Neural progenitor cell (in vitro differentiated cells): ENCODE results near the gene SKIL. TPM values are rescaled to one million over a fixed set of nuclear protein-coding genes. Genes with fewer than 3 reads are reported as not detected.

Source experiments
- DNase-seq: peaks from one replicate; pipeline ENCODE4 v3.0.0-alpha.2; 2016; ENCODE audit warnings: low spot score
- H2AFZ ChIP-seq: fragments of 200-600 bp; sonication (generic); replicated peaks from 2 replicates; pipeline ENCODE4 v1.6.1; 2016; ENCODE audit warnings: antibody characterized with exemption
- H3F3A ChIP-seq: fragments of 200-600 bp; sonication (generic); 2 replicates; pipeline ENCODE4 v1.6.1; 2016; ENCODE audit warnings: antibody characterized with exemption, low read depth
- H3K27ac ChIP-seq: fragments of 200-600 bp; sonication (generic); 2 replicates; pipeline ENCODE4 v1.5.1; 2016; ENCODE audit warnings: mild to moderate bottlenecking
- H3K27me3 ChIP-seq: fragments of 200-600 bp; sonication (generic); 2 replicates; pipeline ENCODE4 v1.6.1; 2016; ENCODE audit warnings: mild to moderate bottlenecking, moderate library complexity
- H3K36me3 ChIP-seq: fragments of 200-600 bp; sonication (generic); 2 replicates; pipeline ENCODE4 v1.5.1; 2016
- H3K4me1 ChIP-seq: fragments of 200-600 bp; sonication (generic); 2 replicates; pipeline ENCODE4 v1.6.1; 2016; ENCODE audit warnings: mixed run types
- H3K4me2 ChIP-seq: fragments of 200-600 bp; sonication (generic); 2 replicates; pipeline ENCODE4 v1.6.1; 2016
- H3K4me3 ChIP-seq: fragments of 200-600 bp; sonication (generic); 2 replicates; pipeline ENCODE4 v1.5.1; 2016
- H3K79me2 ChIP-seq: fragments of 200-600 bp; sonication (generic); 2 replicates; pipeline ENCODE4 v1.6.1; 2016; ENCODE audit warnings: low read depth
- H3K9ac ChIP-seq: fragments of 200-600 bp; sonication (generic); 2 replicates; pipeline ENCODE4 v1.6.1; 2016
- H3K9me3 ChIP-seq: fragments of 200-600 bp; sonication (generic); 2 replicates; pipeline ENCODE4 v1.5.1; 2016; ENCODE audit warnings: low read depth
- H4K20me1 ChIP-seq: fragments of 200-600 bp; sonication (generic); 2 replicates; pipeline ENCODE4 v1.6.1; 2016; ENCODE audit warnings: low read depth
- H3K27ac Mint-ChIP-seq: 3 replicates; pipeline ENCODE4 v1.8.0; 2021; ENCODE audit warnings: mixed read lengths
- H3K27me3 Mint-ChIP-seq: 2 replicates; pipeline ENCODE4 v1.8.0; 2022; ENCODE audit warnings: low read depth, mild to moderate bottlenecking, inconsistent platforms, moderate library complexity, mixed read lengths; ENCODE audit not compliant: insufficient read depth
- H3K36me3 Mint-ChIP-seq: 3 replicates; pipeline ENCODE4 v1.8.0; 2021; ENCODE audit warnings: mixed read lengths
- H3K4me1 Mint-ChIP-seq: 3 replicates; pipeline ENCODE4 v1.8.0; 2021; ENCODE audit warnings: mixed read lengths
- H3K4me3 Mint-ChIP-seq: 3 replicates; pipeline ENCODE4 v1.8.0; 2021; ENCODE audit warnings: mild to moderate bottlenecking, moderate library complexity, mixed read lengths
- H3K9me3 Mint-ChIP-seq: 3 replicates; pipeline ENCODE4 v1.8.0; 2020; ENCODE audit warnings: mixed read lengths
- EZH2 ChIP-seq: fragments of 200-600 bp; sonication (generic); IDR thresholded peaks from 2 replicates; pipeline ENCODE4 v1.6.1; 2017; ENCODE audit warnings: antibody characterized with exemption, mild to moderate bottlenecking, moderate library complexity
- EZH2phosphoT487 ChIP-seq: fragments of 200-600 bp; sonication (generic); IDR thresholded peaks from 2 replicates; pipeline ENCODE4 v1.6.1; 2017; ENCODE audit warnings: antibody characterized with exemption
- total RNA-seq: library from RNA; depleted of rRNA; stranded (reverse); fragments of >200 nt; gene quantifications from 2 replicates; pipeline ENCODE4 v1.2.3, GENCODE V29; 2015; ENCODE audit warnings: low replicate concordance
- TF ChIP-seq, protein P1 (sequence below): fragments of 200-600 bp; sonication (generic); IDR thresholded peaks from 2 replicates; pipeline ENCODE4 v1.5.1; 2017; ENCODE audit warnings: antibody characterized with exemption, mild to moderate bottlenecking

SKIL gene
- total RNA-seq, 1 donor from 2014 or later, result 26.6 TPM

DNA sequence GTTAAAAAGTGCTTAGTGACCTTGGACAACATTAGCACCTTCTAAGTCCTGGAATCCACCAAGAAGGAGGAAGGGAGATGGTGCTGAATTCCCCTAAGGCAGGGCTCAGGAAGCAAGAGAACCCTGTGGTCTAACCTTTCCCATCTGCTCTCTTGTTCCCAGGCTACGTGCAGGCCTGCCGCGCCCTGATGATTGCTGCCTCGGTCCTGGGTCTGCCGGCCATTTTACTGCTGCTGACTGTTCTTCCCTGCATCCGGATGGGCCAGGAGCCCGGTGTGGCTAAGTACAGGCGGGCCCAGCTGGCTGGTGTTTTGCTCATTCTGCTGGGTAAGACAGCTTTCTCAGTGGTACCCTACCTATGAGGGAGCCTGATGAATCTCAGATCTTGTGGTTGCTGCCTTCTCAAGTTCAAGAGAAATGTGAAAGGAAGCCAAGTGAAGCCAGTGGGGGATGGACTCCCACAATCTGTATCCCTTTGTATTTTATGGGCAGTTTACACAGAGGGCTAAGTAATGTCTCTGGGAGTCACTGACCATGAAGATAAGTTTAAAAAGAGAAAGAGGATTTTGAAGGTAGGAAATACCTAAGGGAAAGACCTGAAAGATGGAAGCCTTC is 65.6 kb downstream of the SKIL start:
- H2AFZ ChIP-seq, result no peak overlapping the region
- H3K9ac ChIP-seq, result no peak overlapping the region
- H3K4me1 Mint-ChIP-seq, result peaks cover 41% of the 10 kb centered on the region
- no peak overlapping the region for H3K4me3 ChIP-seq
- peaks cover 40% of the 10 kb centered on the region for H3F3A ChIP-seq
- H4K20me1 ChIP-seq, result no peaks in the 10 kb centered on the region
- H3K27me3 Mint-ChIP-seq, result peaks cover 17% of the 10 kb centered on the region
- no peak overlapping the region for H3K4me3 Mint-ChIP-seq
- no peak overlapping the region for H3K4me2 ChIP-seq
- H3K4me1 ChIP-seq, result peaks cover 30% of the 10 kb centered on the region
- no peaks in the 10 kb centered on the region for H3K36me3 ChIP-seq
- peaks cover 3% of the 10 kb centered on the region for H3K36me3 Mint-ChIP-seq
- no peaks in the 10 kb centered on the region for H3K79me2 ChIP-seq
- DNase-seq, result no peak
- no peak overlapping the region for H3K27ac ChIP-seq
- peaks cover 5% of the 10 kb centered on the region for H3K9me3 Mint-ChIP-seq
- peaks cover 40% of the 10 kb centered on the region for H3K27me3 ChIP-seq
- TF ChIP-seq, protein P1, sequence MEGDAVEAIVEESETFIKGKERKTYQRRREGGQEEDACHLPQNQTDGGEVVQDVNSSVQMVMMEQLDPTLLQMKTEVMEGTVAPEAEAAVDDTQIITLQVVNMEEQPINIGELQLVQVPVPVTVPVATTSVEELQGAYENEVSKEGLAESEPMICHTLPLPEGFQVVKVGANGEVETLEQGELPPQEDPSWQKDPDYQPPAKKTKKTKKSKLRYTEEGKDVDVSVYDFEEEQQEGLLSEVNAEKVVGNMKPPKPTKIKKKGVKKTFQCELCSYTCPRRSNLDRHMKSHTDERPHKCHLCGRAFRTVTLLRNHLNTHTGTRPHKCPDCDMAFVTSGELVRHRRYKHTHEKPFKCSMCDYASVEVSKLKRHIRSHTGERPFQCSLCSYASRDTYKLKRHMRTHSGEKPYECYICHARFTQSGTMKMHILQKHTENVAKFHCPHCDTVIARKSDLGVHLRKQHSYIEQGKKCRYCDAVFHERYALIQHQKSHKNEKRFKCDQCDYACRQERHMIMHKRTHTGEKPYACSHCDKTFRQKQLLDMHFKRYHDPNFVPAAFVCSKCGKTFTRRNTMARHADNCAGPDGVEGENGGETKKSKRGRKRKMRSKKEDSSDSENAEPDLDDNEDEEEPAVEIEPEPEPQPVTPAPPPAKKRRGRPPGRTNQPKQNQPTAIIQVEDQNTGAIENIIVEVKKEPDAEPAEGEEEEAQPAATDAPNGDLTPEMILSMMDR, result no peak
- TF ChIP-seq EZH2, result no peak
- no peak for TF ChIP-seq EZH2phosphoT487
- no peaks in the 10 kb centered on the region for H3K9me3 ChIP-seq
- peak overlapping the region; percentile 7 for H3K27ac Mint-ChIP-seq

DNA sequence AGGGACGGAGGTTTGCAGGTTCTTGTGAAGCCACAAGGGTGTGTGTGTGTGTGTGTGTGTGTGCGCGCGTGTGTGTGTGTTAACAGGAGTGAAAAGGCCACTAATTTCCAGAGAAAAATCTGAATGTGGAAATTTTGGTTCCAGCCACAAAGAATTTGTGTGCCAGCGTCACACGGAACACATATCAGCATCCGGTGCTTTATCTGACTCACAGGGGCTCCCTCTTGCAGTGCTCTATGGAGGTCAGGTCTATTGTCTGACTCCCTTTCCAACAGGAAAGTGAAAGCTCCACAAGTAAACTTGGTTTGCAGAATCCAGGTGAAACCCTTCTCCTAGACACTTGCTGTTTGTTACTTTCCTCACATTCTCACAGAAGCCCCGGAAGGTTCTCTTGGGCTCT is 67.4 kb downstream of the SKIL start:
- no peak overlapping the region for H3K4me2 ChIP-seq
- H3K36me3 ChIP-seq, result no peaks in the 10 kb centered on the region
- Mint-ChIP-seq H3K27me3 (peaks cover 15% of the 10 kb centered on the region), H3K4me3 (no peak overlapping the region), H3K4me1 (peaks cover 56% of the 10 kb centered on the region), H3K27ac (peak overlapping the region; percentile 99), H3K9me3 (peaks cover 3% of the 10 kb centered on the region), H3K36me3 (peaks cover 4% of the 10 kb centered on the region)
- no peaks in the 10 kb centered on the region for H4K20me1 ChIP-seq
- H3K79me2 ChIP-seq, result no peaks in the 10 kb centered on the region
- H3K9ac ChIP-seq, result no peak overlapping the region
- no peaks in the 10 kb centered on the region for H3K9me3 ChIP-seq
- H3K27me3 ChIP-seq, result peaks cover 23% of the 10 kb centered on the region
- no peak for DNase-seq
- no peak overlapping the region for H3K4me3 ChIP-seq
- no peak overlapping the region for H2AFZ ChIP-seq
- TF ChIP-seq, protein P1, result no peak
- no peak for TF ChIP-seq EZH2
- TF ChIP-seq EZH2phosphoT487, result no peak
- peaks cover 37% of the 10 kb centered on the region for H3F3A ChIP-seq
- H3K27ac ChIP-seq, result peak overlapping the region; percentile 61
- peaks cover 42% of the 10 kb centered on the region for H3K4me1 ChIP-seq

DNA sequence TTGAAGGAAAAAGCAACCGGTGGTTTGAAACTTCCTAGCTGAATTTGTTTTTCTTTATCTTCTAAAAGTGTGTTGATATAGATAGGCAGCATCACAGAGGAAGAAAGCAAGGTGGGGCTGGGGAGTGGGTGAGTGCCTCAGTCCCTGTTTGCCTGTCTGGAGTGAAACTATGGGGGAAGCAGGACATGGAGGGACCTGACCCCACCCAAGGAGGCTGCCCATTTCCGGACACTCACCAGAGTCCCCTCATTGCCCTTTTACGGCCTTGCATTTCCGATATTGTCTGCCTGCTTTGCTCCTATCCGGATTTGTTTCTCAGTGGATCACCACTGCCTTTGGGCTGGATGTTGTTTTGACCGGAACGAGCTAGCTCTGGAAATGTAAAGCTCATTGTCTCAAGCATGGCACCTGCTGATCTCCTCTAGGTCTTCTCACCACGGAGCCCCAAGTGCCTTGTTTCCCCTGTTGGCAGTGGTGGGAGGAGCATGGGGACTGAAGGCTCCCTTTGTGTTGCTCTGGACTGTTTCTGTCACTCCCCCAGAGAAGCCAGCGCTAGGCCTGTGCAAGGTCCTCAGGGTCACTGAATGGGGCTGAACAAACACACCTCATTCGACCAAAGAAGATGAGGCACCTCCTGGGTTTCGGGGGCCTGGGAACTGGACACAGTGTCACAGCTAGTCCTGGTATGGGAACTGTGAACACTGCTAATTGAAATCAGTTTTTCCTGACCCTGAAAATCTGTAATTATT is 68.2 kb downstream of the SKIL start:
- Histone ChIP-seq H3K36me3 (no peaks in the 10 kb centered on the region), H3K27me3 (peaks cover 15% of the 10 kb centered on the region), H3F3A (peaks cover 33% of the 10 kb centered on the region), H3K4me3 (peak overlapping the region; percentile 29), H3K27ac (peak overlapping the region; percentile 61), H3K9me3 (no peaks in the 10 kb centered on the region), H2AFZ (peak overlapping the region; percentile 51), H4K20me1 (no peaks in the 10 kb centered on the region), H3K9ac (no peak overlapping the region), H3K4me2 (peak overlapping the region; percentile 71), H3K4me1 (peaks cover 39% of the 10 kb centered on the region), H3K79me2 (no peaks in the 10 kb centered on the region)
- Mint-ChIP-seq H3K4me3 (peak overlapping the region; percentile 67), H3K36me3 (peaks cover 4% of the 10 kb centered on the region), H3K4me1 (peaks cover 57% of the 10 kb centered on the region), H3K27me3 (peaks cover 10% of the 10 kb centered on the region), H3K9me3 (no peaks in the 10 kb centered on the region), H3K27ac (peak overlapping the region; percentile 99)
- TF ChIP-seq, protein P1, result no peak
- no peak for TF ChIP-seq EZH2phosphoT487
- no peak for TF ChIP-seq EZH2
- peak; percentile 87 for DNase-seq
